ENCODE measurements around the gene NFYA.

- TF ChIP-seq POLR2A (IDR thresholded peaks at IDR 0.05) (no peak), POLR2AphosphoS5 (IDR thresholded peaks at IDR 0.05) (no peak)
- TF ChIP-seq, protein P1, sequence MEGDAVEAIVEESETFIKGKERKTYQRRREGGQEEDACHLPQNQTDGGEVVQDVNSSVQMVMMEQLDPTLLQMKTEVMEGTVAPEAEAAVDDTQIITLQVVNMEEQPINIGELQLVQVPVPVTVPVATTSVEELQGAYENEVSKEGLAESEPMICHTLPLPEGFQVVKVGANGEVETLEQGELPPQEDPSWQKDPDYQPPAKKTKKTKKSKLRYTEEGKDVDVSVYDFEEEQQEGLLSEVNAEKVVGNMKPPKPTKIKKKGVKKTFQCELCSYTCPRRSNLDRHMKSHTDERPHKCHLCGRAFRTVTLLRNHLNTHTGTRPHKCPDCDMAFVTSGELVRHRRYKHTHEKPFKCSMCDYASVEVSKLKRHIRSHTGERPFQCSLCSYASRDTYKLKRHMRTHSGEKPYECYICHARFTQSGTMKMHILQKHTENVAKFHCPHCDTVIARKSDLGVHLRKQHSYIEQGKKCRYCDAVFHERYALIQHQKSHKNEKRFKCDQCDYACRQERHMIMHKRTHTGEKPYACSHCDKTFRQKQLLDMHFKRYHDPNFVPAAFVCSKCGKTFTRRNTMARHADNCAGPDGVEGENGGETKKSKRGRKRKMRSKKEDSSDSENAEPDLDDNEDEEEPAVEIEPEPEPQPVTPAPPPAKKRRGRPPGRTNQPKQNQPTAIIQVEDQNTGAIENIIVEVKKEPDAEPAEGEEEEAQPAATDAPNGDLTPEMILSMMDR (IDR thresholded peaks at IDR 0.05), result no peak
Observed at GRCh38 chr6:41025966-41026530, 46.7 kb upstream of the NFYA start.
